Activated naive CD8-positive, alpha-beta T cell (primary cell): ENCODE data around the gene ZXDC.
A peak's percentile ranks its signal among the peaks of the same experiment; 100 is the strongest.

Source experiments
- H3K27ac Mint-ChIP-seq: one replicate; pipeline ENCODE4 v1.8.0; 2021; ENCODE audit warnings: mixed read lengths
- H3K27me3 Mint-ChIP-seq: one replicate; pipeline ENCODE4 v1.8.0; 2021; ENCODE audit warnings: mixed read lengths
- H3K36me3 Mint-ChIP-seq: one replicate; pipeline ENCODE4 v1.8.0; 2021; ENCODE audit warnings: mixed read lengths
- H3K4me1 Mint-ChIP-seq: one replicate; pipeline ENCODE4 v1.8.0; 2021; ENCODE audit warnings: low read depth, mixed read lengths
- H3K4me3 Mint-ChIP-seq: one replicate; pipeline ENCODE4 v1.8.0; 2021; ENCODE audit warnings: mild to moderate bottlenecking, mixed read lengths
- H3K9me3 Mint-ChIP-seq: one replicate; pipeline ENCODE4 v1.8.0; 2021; ENCODE audit warnings: low read depth, mixed read lengths

The ZXDC gene

DNA sequence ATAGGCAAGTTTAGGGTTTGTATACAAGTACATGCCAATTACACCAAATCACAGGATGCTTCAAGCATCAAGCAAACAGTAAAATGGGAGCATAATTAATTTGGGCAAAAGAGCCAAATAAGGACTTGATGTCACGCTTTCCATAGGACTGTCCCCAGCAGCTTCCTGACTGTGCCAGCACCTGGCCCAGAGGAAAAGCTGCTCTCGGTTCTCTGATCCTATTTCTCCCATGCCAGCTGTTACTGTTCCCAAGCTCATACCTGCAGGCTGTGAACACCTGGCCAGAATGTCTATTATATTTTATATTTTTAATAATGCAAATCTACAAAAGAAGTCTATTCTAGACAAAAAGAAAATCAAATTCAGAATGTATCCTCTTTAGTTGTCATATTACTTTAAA lies 12.2 kb downstream of the ZXDC start:
- H3K27ac Mint-ChIP-seq = no peak overlapping the region
- H3K9me3 Mint-ChIP-seq = no peaks in the 10 kb centered on the region
- H3K4me1 Mint-ChIP-seq = peaks cover 26% of the 10 kb centered on the region
- H3K36me3 Mint-ChIP-seq = peaks cover 7% of the 10 kb centered on the region
- no peak overlapping the region for H3K4me3 Mint-ChIP-seq
- H3K27me3 Mint-ChIP-seq = no peaks in the 10 kb centered on the region

DNA sequence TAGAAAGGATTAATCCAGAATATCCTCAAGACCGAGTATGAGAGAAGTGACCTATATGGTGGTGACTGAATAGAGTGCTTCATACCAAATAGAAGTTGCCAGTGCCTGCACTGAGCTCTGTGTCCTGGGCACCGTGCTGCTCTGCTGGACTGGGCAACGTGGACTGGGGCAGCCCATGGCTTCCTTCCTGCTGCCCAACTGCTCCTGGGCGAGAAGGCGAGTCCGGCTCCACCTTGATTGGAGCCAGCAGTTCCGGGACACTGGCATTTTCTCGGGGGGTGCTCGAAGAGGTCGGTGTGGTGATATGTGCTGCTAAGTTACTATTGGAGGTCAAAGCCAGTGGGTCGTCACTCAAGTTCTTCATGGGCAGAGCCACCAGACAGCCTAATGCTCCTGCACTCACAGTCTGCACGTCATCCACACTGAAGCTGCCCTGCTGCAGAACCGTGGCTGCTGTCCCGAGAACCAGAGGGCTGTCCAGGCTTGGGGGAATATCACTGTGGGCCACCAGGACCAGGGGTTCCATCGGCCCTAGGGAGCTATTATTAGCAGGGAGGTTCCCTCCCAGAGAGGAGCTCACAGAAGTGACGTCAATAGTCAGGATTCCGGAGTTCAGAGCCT lies 14.1 kb downstream of the ZXDC start:
- H3K9me3 Mint-ChIP-seq = no peaks in the 10 kb centered on the region
- no peak overlapping the region for H3K27ac Mint-ChIP-seq
- peaks cover 7% of the 10 kb centered on the region for H3K36me3 Mint-ChIP-seq
- peaks cover 16% of the 10 kb centered on the region for H3K4me1 Mint-ChIP-seq
- no peak overlapping the region for H3K4me3 Mint-ChIP-seq
- no peaks in the 10 kb centered on the region for H3K27me3 Mint-ChIP-seq

DNA sequence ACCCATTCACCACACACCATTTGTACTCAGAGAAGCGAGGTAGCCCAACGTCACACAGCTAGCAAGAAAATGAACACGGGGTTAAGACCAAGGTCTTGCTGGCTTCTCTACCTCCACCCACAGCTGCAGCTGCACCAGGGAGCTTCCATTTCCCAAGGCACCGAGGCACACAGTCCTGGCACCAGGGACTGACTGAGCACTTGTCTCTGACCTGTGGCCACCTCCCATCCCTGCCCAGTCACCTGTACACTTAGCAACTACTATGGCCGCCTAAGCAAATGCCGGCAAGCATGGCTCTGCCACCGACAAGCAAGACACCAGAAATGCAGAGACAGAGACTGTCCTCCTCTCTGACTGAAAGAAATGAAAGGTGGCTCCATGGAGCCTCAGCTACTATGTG lies 15.3 kb downstream of the ZXDC start:
- Mint-ChIP-seq H3K36me3 (peaks cover 2% of the 10 kb centered on the region), H3K9me3 (no peaks in the 10 kb centered on the region), H3K4me1 (peaks cover 13% of the 10 kb centered on the region), H3K4me3 (no peak overlapping the region), H3K27me3 (no peaks in the 10 kb centered on the region), H3K27ac (peak overlapping the region; percentile 28)

DNA sequence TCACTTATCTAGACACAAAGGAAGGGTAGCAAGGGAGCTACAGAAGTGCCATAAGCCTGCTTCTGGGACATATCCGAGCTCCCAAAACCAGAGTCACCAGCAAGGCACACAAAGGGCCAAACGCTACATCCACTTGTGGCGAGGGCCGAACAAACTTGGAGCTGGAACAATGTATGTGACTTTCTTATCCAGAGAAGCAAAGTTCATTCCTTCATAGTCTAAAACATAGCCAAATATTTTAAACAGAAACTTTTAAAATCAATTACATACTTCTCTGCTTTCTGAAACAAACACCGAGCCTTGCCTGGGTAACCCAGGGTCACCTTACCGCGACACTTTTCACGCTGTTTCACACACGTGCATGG lies 15.9 kb downstream of the ZXDC start:
- H3K4me1 Mint-ChIP-seq = peaks cover 15% of the 10 kb centered on the region
- H3K4me3 Mint-ChIP-seq = no peak overlapping the region
- H3K27ac Mint-ChIP-seq = no peak overlapping the region
- H3K36me3 Mint-ChIP-seq = no peaks in the 10 kb centered on the region
- no peaks in the 10 kb centered on the region for H3K9me3 Mint-ChIP-seq
- H3K27me3 Mint-ChIP-seq = no peaks in the 10 kb centered on the region

DNA sequence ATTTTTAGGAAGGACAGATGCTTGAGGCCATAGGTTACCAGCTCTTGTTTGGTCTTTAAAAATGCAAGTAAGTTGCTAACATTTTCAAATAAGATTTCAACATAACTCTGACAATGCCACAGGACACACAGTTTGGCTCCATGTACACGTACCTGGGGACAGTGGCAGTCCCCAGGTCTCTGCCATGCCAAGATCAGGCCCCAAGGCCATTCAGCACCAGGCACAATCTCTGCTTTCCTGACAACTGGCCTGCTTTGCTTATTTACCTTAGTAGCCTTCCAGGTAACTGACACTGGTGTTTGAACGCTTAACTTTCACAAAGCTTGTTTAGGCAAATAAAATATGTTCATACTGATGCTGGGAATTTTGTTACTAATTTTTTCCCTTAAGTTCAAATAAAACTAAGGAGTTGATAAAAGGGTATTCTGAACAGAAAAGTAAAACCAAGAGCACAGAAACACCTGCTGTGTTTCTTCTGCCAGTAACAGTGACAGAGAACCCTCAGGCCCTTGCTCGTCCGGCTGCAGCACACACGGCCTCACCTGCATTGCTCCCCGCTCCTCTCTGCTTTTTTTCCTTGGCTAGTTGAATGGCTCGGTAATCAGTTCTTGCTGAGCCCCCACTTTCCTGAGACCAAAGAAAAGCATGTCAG lies 16.5 kb downstream of the ZXDC start:
- no peaks in the 10 kb centered on the region for H3K9me3 Mint-ChIP-seq
- H3K36me3 Mint-ChIP-seq = peaks cover 4% of the 10 kb centered on the region
- no peak overlapping the region for H3K4me3 Mint-ChIP-seq
- no peak overlapping the region for H3K27ac Mint-ChIP-seq
- H3K4me1 Mint-ChIP-seq = peaks cover 18% of the 10 kb centered on the region
- no peaks in the 10 kb centered on the region for H3K27me3 Mint-ChIP-seq

DNA sequence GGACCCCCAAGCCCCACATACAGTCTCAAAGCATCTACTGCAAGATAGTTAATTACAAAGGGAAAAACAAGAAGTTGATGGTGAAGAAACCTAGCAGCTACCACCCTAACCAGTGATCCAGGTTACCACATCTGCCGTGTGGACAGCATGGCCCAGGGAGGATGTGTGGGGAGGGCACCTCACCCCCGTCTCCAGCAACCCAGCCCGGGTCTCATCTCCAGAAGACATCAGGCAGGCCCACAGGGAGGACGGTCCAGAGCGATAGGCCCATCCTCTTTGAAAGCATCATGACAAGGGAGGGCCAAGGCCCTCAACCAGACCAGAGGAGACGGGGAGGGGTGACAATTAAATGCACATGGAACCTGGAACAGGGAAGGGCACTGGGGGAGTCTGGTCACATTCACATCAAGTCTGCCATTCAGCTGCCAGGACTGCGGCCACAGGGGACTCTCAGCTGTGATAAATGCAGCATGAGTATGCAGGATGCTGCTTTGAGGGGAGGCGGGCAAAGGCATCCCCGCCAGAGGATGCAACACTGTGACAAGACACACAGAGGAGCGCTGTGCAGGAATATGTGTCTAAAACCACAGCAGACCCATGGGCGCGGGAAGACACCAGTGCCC lies 18.8 kb downstream of the ZXDC start:
- Mint-ChIP-seq H3K36me3 (peaks cover 5% of the 10 kb centered on the region), H3K27me3 (no peaks in the 10 kb centered on the region), H3K4me3 (no peak overlapping the region), H3K9me3 (no peaks in the 10 kb centered on the region), H3K4me1 (peaks cover 15% of the 10 kb centered on the region), H3K27ac (no peak overlapping the region)

DNA sequence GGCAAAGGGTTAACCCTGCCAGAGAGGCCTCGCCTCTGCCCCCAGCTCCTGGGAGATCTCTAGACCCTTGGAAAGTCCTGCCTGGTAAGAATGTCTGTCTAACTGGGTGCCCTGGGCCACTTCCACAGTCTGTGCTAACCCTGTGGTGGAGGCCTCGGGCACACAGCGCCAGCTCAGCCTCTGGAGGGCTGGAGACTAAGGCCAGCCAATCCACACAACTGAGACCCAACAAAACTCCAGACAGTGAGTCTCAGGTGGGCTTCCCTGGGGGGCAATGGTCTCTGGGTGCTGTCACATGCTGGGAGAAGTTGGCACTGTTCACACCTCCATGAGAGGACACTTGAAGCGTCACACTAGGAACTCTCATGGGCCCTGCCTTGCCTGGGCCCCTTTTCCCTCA lies 19.5 kb downstream of the ZXDC start:
- peaks cover 8% of the 10 kb centered on the region for H3K36me3 Mint-ChIP-seq
- no peak overlapping the region for H3K4me3 Mint-ChIP-seq
- no peaks in the 10 kb centered on the region for H3K27me3 Mint-ChIP-seq
- H3K27ac Mint-ChIP-seq = no peak overlapping the region
- H3K9me3 Mint-ChIP-seq = no peaks in the 10 kb centered on the region
- peaks cover 12% of the 10 kb centered on the region for H3K4me1 Mint-ChIP-seq

DNA sequence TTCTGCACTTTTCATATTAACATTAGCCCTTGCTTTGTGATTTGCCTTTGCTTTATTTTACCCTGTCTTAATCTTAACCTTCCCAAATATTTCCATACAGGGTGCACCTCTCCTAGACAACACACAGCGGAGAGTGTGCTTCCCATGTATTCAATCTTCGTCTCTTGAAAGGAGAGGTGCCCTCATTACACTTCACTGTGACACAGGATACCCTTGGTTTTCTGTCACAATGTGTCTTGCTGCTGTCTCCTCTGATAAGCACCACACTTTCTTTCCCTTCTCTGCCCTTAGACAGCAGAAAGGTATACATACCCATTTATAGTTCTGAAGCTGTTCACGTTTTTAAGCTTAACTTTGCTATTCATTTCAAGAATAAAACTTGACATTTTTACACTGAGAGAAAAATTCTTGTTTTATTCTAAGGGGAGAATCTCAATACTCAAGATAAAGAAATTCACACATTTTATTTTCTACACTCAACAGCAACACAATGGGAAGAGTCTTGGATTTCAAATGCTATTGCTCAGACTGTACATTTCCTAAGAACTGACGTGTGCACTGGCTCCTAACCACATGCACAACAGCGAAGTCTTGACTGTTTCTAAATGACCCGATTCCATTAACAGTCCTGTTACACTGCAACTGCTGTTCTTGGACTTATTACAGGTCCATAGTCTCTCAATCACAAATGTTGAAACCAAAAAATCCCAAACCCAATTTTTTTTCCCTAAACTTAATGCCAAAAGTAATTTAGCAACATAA lies 21.1 kb downstream of the ZXDC start:
- peaks cover 8% of the 10 kb centered on the region for H3K36me3 Mint-ChIP-seq
- H3K27ac Mint-ChIP-seq = no peak overlapping the region
- peaks cover 11% of the 10 kb centered on the region for H3K4me1 Mint-ChIP-seq
- H3K4me3 Mint-ChIP-seq = no peak overlapping the region
- no peaks in the 10 kb centered on the region for H3K9me3 Mint-ChIP-seq
- no peaks in the 10 kb centered on the region for H3K27me3 Mint-ChIP-seq

DNA sequence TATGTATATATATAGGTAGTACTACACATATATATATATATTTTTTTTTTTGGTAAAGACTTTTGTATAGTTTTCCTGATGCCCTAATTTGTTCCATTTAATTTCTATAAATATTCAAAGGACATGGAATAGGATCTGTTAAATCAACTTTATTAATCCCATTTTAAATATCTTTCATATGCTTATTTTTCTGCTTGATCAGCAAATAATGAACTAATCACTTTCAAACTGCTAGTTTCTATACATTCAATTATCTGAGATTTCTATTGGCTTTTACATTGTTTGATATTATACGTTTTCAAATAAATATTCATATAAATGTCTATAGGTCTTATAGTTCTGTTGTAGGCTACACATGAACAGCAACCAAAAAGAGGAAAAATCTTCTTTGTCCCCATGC lies 21.7 kb downstream of the ZXDC start:
- Mint-ChIP-seq H3K9me3 (no peaks in the 10 kb centered on the region), H3K27me3 (no peaks in the 10 kb centered on the region), H3K4me3 (no peak overlapping the region), H3K36me3 (peaks cover 8% of the 10 kb centered on the region), H3K4me1 (peaks cover 8% of the 10 kb centered on the region), H3K27ac (no peak overlapping the region)

DNA sequence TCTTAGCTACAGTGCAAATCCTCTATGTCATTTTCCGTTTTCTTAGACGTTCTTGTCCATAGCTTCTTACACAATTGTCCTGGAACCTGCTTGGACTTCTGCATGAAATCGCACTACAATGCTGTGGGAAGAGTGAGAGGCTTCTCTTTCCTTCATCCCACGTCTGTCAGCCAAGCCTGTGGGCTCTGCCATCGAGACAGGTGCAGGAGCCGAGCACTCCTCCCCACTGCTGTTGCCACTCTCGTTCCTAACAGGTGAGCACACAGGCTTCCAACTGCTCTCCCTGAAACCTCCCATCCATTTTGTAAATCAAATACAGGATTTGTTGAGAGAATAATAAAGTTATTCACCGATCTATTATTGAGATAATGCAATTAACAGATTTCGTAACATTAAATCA lies 23.5 kb downstream of the ZXDC start:
- H3K4me1 Mint-ChIP-seq = peaks cover 8% of the 10 kb centered on the region
- H3K27ac Mint-ChIP-seq = no peak overlapping the region
- H3K9me3 Mint-ChIP-seq = no peaks in the 10 kb centered on the region
- no peaks in the 10 kb centered on the region for H3K27me3 Mint-ChIP-seq
- H3K36me3 Mint-ChIP-seq = peaks cover 8% of the 10 kb centered on the region
- H3K4me3 Mint-ChIP-seq = no peak overlapping the region

DNA sequence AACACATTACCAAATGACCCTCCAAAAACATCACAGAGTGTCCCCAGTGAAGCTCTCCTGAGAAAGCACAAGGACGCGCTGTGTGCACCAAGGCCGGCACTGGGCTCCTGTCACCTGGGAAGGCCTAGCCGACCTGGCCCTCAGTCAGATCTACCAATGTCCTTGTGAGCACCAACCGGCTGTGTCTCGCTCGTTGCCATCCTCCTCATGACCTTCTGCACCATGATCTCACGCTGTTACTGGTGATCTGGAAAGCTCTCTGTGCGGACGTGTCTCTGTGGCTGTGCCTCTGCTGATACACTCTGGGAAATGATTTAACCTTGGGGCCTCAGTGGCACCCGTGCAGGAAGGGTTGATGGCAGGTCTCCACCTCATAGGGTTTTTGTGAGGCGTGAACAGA lies 24.2 kb downstream of the ZXDC start:
- H3K27ac Mint-ChIP-seq = no peak overlapping the region

DNA sequence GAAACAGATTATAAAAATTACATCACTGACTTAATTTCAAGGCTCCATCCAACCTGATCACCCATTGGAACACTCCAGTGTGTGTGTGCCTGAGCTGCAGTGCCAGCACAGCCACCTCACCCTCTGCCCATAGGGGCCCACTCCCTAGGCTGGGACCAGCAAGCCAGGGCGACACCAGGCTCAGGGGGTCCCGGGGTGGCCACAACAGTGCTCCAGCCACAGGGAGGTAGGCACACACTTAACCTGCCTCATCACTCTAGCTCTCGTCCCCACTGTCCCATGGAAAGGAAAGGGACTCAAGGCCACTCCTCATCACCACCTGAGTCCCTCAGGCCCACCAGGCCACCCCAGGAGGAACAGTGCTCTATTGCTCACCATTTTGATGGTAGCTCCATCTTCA lies 24.9 kb downstream of the ZXDC start:
- H3K27me3 Mint-ChIP-seq = no peaks in the 10 kb centered on the region
- H3K4me1 Mint-ChIP-seq = peaks cover 9% of the 10 kb centered on the region
- no peak overlapping the region for H3K27ac Mint-ChIP-seq
- H3K4me3 Mint-ChIP-seq = no peak overlapping the region
- no peaks in the 10 kb centered on the region for H3K9me3 Mint-ChIP-seq
- peaks cover 8% of the 10 kb centered on the region for H3K36me3 Mint-ChIP-seq

More for the DNA sequence above, 24.2 kb downstream of the ZXDC start:
- H3K9me3 Mint-ChIP-seq = no peaks in the 10 kb centered on the region
- peaks cover 7% of the 10 kb centered on the region for H3K4me1 Mint-ChIP-seq
- peaks cover 8% of the 10 kb centered on the region for H3K36me3 Mint-ChIP-seq
- H3K27me3 Mint-ChIP-seq = no peaks in the 10 kb centered on the region
- H3K4me3 Mint-ChIP-seq = no peak overlapping the region

DNA sequence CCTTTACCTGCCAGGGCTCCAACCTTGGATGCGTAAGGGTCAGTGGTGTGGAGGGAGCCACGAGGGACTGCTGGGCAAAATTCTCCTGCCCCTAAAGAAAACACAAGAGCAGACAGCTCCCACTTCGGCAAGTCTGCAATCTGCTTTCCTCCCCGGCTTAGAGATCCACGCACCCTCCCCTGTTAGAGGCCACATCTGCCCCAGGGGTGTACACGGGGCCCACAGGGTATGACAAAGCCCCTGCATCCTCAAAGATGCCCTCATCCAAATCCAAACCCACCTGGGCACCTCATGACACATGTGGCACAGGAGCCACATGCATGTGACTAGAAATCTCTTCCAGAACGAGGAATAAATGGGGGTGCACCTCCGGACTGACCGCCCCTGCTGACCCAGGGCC lies 25.5 kb downstream of the ZXDC start:
- Mint-ChIP-seq H3K36me3 (peaks cover 8% of the 10 kb centered on the region), H3K27ac (no peak overlapping the region), H3K4me1 (peaks cover 7% of the 10 kb centered on the region), H3K9me3 (no peaks in the 10 kb centered on the region), H3K4me3 (no peak overlapping the region), H3K27me3 (no peaks in the 10 kb centered on the region)

DNA sequence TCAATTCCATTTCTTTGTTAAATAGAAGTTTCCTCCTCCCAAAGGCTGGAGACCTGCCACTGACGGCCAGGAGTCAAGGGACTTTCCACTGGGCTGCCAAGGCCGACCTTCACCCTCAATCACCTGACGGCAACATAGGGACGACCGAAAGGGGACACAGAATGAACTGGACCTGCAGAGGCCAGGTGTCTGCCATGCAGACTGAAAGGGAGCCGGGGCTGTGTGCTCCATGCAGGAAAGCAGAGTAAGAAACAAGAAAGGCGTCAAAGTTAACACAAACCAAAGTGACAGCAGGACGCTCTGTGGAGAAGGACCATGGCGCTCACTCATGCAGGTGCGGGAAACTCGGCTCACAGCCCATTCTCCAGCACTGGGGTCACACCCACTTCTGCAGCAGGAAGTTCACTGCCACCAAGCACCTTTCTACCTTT lies 26.1 kb downstream of the ZXDC start:
- H3K4me3 Mint-ChIP-seq = no peak overlapping the region
- H3K4me1 Mint-ChIP-seq = peaks cover 6% of the 10 kb centered on the region
- H3K36me3 Mint-ChIP-seq = peaks cover 8% of the 10 kb centered on the region
- H3K9me3 Mint-ChIP-seq = no peaks in the 10 kb centered on the region
- H3K27ac Mint-ChIP-seq = no peak overlapping the region
- H3K27me3 Mint-ChIP-seq = no peaks in the 10 kb centered on the region

DNA sequence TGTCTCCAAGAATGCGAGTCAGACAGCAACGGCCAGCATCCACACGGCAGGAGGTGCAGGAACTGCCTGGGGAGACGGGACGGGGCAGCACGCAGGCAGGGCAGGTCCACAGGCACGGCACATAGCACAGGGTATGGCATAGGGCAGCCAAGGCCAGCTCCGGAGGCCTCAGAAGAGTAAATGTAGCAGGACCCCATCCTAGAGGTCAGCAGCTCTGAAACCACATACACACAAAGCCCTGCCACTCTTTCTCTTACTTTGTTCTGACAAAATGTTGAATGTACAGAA lies 26.9 kb downstream of the ZXDC start:
- no peak overlapping the region for H3K4me3 Mint-ChIP-seq
- H3K36me3 Mint-ChIP-seq = peaks cover 4% of the 10 kb centered on the region

More for the DNA sequence above, 26.9 kb downstream of the ZXDC start:
- H3K4me1 Mint-ChIP-seq = peaks cover 4% of the 10 kb centered on the region
- H3K27me3 Mint-ChIP-seq = no peaks in the 10 kb centered on the region
- H3K9me3 Mint-ChIP-seq = no peaks in the 10 kb centered on the region
- H3K27ac Mint-ChIP-seq = no peak overlapping the region
